Measurements from ENCODE around the gene ZNF331.

ZNF331 gene

GRCh38 chr19:53517114-53517741 is 20.7 kb upstream of the ZNF331 start:
- Histone ChIP-seq H3K27ac (replicated peaks) (no peak overlapping the region), H3K4me3 (replicated peaks; ENCODE audit: insufficient read depth, low read length) (no peak overlapping the region), H3K27me3 (ENCODE audit: insufficient read depth, poor library complexity, severe bottlenecking) (no peaks in the 10 kb centered on the region)
- TF ChIP-seq, protein P1, sequence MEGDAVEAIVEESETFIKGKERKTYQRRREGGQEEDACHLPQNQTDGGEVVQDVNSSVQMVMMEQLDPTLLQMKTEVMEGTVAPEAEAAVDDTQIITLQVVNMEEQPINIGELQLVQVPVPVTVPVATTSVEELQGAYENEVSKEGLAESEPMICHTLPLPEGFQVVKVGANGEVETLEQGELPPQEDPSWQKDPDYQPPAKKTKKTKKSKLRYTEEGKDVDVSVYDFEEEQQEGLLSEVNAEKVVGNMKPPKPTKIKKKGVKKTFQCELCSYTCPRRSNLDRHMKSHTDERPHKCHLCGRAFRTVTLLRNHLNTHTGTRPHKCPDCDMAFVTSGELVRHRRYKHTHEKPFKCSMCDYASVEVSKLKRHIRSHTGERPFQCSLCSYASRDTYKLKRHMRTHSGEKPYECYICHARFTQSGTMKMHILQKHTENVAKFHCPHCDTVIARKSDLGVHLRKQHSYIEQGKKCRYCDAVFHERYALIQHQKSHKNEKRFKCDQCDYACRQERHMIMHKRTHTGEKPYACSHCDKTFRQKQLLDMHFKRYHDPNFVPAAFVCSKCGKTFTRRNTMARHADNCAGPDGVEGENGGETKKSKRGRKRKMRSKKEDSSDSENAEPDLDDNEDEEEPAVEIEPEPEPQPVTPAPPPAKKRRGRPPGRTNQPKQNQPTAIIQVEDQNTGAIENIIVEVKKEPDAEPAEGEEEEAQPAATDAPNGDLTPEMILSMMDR (IDR thresholded peaks at IDR 0.05; ENCODE audit: insufficient read depth, low read length), result no peak
- TF ChIP-seq GABPA (IDR thresholded peaks at IDR 0.05; ENCODE audit: low read depth) (no peak), POLR2AphosphoS5 (IDR thresholded peaks at IDR 0.05; ENCODE audit: low read depth) (no peak)
- no peak for DNase-seq (ENCODE audit: low read depth in 1 of 2, low spot score in 1 of 2)

- H3K27ac ChIP-seq (replicated peaks), result no peak overlapping the region
- TF ChIP-seq POLR2AphosphoS5 (IDR thresholded peaks at IDR 0.05; ENCODE audit: low read depth) (no peak), GABPA (IDR thresholded peaks at IDR 0.05; ENCODE audit: low read depth) (no peak), SPI1 (IDR thresholded peaks at IDR 0.05; ENCODE audit: borderline replicate concordance, low read depth) (no peak)
- TF ChIP-seq, protein P2, sequence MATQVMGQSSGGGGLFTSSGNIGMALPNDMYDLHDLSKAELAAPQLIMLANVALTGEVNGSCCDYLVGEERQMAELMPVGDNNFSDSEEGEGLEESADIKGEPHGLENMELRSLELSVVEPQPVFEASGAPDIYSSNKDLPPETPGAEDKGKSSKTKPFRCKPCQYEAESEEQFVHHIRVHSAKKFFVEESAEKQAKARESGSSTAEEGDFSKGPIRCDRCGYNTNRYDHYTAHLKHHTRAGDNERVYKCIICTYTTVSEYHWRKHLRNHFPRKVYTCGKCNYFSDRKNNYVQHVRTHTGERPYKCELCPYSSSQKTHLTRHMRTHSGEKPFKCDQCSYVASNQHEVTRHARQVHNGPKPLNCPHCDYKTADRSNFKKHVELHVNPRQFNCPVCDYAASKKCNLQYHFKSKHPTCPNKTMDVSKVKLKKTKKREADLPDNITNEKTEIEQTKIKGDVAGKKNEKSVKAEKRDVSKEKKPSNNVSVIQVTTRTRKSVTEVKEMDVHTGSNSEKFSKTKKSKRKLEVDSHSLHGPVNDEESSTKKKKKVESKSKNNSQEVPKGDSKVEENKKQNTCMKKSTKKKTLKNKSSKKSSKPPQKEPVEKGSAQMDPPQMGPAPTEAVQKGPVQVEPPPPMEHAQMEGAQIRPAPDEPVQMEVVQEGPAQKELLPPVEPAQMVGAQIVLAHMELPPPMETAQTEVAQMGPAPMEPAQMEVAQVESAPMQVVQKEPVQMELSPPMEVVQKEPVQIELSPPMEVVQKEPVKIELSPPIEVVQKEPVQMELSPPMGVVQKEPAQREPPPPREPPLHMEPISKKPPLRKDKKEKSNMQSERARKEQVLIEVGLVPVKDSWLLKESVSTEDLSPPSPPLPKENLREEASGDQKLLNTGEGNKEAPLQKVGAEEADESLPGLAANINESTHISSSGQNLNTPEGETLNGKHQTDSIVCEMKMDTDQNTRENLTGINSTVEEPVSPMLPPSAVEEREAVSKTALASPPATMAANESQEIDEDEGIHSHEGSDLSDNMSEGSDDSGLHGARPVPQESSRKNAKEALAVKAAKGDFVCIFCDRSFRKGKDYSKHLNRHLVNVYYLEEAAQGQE (IDR thresholded peaks at IDR 0.05; ENCODE audit: insufficient replicate concordance, low read depth), result no peak
- no peaks in the 10 kb centered on the region for H3K27me3 ChIP-seq (ENCODE audit: insufficient read depth, poor library complexity, severe bottlenecking)
- H3K4me3 ChIP-seq (replicated peaks; ENCODE audit: insufficient read depth, low read length), result no peak overlapping the region
- no peak for DNase-seq (ENCODE audit: low read depth in 1 of 2, low spot score in 1 of 2)
Measured at GRCh38 chr19:53518121-53518520, 19.8 kb upstream of the ZNF331 start.

DNA sequence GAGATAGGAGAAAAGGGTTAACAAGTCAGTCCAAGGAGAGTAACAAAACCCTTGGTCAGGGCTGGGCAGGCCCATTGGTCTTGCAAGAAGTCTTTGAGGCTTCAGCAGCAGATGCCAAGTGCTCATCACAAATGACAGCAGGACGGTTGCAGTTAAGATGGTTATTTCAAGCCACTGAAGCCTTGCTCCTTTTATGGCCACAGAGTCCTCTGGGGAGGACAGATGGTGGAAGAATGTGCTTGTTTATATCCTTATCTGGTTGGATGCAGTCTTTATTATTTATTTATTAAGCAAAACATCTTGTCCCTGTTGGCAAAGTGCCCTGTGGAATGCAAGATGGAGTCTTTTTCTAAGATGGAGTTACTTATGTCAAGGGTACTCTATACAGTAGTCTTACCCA is 19.2 kb upstream of the ZNF331 start:
- TF ChIP-seq SPI1 (IDR thresholded peaks at IDR 0.05; ENCODE audit: borderline replicate concordance, low read depth), result no peak
- no peak for TF ChIP-seq GABPA (IDR thresholded peaks at IDR 0.05; ENCODE audit: low read depth)
- Histone ChIP-seq H3K27me3 (ENCODE audit: insufficient read depth, poor library complexity, severe bottlenecking) (no peaks in the 10 kb centered on the region), H3K27ac (replicated peaks) (no peak overlapping the region), H3K4me3 (replicated peaks; ENCODE audit: insufficient read depth, low read length) (no peak overlapping the region)
- DNase-seq (ENCODE audit: low read depth in 1 of 2, low spot score in 1 of 2), result no peak

DNA sequence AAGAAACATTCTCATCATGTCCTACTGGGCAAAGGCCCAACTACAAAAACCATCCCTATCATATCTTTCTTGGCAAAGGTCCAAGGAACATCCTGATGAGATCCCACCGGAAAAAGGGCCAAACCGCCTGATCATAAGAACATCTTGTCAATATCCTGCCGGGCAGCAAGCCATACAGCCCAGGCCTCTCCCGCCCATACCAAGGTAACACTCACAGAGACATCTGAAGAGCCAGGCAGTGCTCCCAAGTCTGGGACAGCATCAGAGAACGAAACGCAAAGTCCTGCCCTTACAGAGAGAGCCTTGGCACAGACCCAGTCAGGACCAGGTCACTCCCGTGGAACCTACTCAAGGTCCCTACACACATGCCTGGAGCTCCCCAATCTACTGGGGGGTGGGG is 18.5 kb upstream of the ZNF331 start:
- Histone ChIP-seq H3K27me3 (ENCODE audit: insufficient read depth, poor library complexity, severe bottlenecking) (no peaks in the 10 kb centered on the region), H3K4me3 (replicated peaks; ENCODE audit: insufficient read depth, low read length) (no peak overlapping the region), H3K27ac (replicated peaks) (no peak overlapping the region)
- no peak for DNase-seq (ENCODE audit: low read depth in 1 of 2, low spot score in 1 of 2)
- TF ChIP-seq POLR2AphosphoS5 (IDR thresholded peaks at IDR 0.05; ENCODE audit: low read depth) (no peak), SPI1 (IDR thresholded peaks at IDR 0.05; ENCODE audit: borderline replicate concordance, low read depth) (no peak), GABPA (IDR thresholded peaks at IDR 0.05; ENCODE audit: low read depth) (no peak)
- TF ChIP-seq, protein P2 (IDR thresholded peaks at IDR 0.05; ENCODE audit: insufficient replicate concordance, low read depth), result no peak
- TF ChIP-seq, protein P1 (IDR thresholded peaks at IDR 0.05; ENCODE audit: insufficient read depth, low read length), result no peak

DNA sequence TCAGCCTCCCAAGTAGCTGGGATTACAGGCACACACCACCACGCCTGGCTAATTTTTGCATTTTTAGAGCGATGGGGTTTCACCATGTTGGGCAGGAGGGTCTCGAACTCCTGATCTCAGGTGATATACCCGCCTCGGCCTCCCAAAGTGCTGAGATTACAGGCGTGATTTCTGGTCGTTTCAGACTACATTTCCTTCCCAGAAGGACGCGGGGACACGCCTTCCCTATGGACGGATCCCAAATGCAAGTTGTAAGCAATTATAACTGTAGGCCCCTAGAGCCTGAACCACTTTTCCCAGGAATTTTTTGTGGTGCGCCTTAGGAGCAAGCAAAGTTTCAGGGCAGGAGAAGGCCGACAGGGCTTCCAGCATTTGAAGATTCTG is 17.8 kb upstream of the ZNF331 start:
- H3K27me3 ChIP-seq (ENCODE audit: insufficient read depth, poor library complexity, severe bottlenecking), result no peaks in the 10 kb centered on the region
- no peak for TF ChIP-seq POLR2AphosphoS5 (IDR thresholded peaks at IDR 0.05; ENCODE audit: low read depth)
- TF ChIP-seq, protein P2 (IDR thresholded peaks at IDR 0.05; ENCODE audit: insufficient replicate concordance, low read depth), result no peak
- TF ChIP-seq, protein P1 (IDR thresholded peaks at IDR 0.05; ENCODE audit: insufficient read depth, low read length), result no peak
- no peak for TF ChIP-seq GABPA (IDR thresholded peaks at IDR 0.05; ENCODE audit: low read depth)
- no peak for TF ChIP-seq SPI1 (IDR thresholded peaks at IDR 0.05; ENCODE audit: borderline replicate concordance, low read depth)
- DNase-seq (ENCODE audit: low read depth in 1 of 2, low spot score in 1 of 2), result no peak
- peak overlapping the region; percentile 75 for H3K27ac ChIP-seq (replicated peaks)
- peak overlapping the region; percentile 82 for H3K4me3 ChIP-seq (replicated peaks; ENCODE audit: insufficient read depth, low read length)

All from HL-60 (cell line).